ENCODE results near the gene REC8.
"Not testable (repeated sequence)": the region's sequence is repeated elsewhere in the genome, so short reads cannot be mapped to it uniquely, and the experiment has no call there.

The REC8 gene

DNA sequence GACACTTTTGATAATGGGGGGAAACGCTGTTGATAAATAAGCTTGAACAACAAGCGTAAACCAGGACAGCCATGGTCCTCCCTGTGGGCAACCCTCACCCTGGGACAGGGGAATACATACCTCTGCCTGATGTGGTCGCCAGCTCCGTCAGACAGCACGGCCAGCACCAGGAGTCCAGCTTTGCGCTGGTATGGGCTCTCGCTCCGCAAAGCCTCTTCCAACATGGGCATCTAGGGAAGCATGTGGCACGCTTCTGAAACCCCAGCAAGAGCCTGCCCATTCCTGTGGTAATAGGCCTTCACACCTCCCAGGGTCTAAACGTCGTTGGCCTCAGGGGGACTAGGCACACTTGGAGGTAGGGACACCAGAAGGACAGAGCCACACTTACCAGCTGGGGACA is 13.9 kb downstream of the REC8 start:
- DNase-seq, result no peak

DNA sequence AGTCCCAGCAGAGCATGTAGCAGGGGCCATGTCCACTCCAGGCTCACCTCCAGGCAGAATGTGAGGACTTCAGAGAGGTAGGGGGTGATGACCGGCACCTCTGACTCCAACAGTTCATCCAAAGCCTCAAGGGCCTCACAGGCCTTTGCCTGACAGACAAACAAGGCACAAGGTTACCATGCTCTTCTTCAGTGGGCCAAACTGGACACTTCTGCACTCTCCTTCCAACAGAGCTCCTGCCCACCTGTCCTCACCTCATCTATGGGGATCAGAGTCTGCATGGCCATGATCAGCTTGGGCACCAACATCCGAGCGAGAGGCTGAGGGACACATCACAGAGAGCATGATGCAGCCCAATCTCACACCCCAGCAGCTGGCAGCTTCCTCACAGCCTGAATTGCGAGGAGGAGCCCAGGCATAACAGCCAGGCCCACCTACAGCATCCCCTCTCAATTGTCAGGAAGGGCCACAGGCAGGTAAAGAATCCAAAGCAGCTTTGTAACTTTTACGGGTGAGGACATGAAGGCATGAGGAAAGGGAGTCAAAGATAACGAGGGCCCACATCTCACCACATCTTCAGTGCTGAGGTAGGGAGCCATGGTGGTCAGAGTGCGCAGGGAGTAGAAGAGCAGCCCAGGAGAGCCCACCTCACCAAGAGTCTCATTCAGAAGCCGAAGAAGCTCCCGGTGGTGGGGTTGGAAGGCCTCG is 15.1 kb downstream of the REC8 start:
- DNase-seq, result no peak

DNA sequence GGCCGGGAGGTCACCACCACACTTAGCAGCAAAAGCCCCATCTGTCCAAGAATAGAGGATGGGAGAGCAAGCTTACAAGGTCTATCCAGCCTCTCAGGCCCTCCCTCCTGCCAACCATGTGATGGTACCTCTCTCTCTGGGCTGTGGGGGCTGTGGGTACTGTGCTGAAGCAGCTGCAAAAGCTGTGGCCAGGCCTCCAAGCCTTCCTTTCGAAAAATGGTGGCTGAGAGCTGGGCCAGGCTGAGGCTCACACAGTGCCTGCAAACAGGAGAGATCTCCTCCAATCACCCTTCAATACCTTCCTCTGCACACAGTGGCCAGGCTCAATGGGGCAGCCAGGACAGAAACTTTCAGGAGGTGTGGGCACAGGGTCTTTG is 15.6 kb downstream of the REC8 start:
- DNase-seq, result no peak

DNA sequence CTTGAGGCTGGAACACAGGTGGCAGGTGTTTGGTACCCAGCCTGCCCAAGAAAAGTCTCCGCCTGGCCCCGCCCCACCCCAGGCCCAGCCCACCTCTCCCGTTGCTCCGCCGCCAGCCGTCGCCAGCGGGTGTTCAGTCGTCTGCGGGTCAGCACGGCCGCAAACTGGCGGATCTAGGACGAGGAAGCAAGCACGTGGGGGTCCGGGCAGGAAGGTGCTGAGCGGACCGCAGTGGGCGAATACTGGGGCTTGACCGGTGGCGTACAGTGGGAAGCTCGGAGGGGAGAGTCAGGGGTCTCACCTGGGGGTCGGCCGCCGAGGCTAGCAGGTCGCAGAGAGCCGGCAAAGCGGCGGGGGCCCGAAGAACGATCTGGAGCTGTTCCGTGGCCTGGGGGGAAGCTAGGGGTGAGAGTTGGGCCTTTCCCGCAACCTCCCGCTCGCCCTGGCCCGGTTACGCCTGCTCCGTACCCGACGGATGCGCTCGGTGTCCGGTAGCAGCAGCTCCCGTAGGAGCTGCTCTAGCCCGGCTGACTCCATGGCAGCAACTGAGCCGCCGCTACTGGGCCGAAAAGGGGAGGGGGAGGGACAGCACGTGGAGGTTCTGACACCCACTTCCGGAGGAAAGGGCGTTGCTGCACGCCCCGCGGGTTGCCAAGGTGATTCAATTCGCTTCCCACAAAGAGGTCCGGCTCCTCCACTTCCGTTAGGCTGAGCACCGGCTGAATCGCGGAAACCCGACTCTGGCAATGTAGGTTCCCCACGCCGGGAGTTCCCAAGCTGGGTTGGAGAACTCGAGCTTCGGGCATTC is 16.6 kb downstream of the REC8 start, which contains the start of gene IPO4:
Gene IPO4, minus strand, starts transcription at position 566 of the 808 bp plus-strand sequence. Its CDS starts 29 bp downstream, at position 537.
- DNase-seq, result peak; percentile 97

DNA sequence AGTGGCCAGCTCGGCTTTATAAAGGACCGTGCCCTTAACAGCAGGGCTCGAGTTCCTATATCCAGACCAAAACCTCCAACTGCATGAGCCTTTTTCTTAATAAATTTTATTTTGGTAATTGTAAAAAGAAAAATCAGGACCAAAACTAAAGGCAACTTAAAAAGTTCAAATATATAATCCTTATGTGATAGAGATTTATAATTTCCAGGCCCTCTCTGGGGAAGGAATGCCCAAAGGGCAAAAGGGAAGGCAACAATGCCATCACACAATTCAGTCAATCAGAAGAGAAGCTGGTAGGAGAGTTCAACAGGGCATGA is 17.1 kb downstream of the REC8 start:
- DNase-seq, result no peak

- no peak for DNase-seq
Measured at GRCh38 chr14:24189460-24189859, 17.6 kb downstream of the REC8 start.

GRCh38 chr14:24190416-24190815 is 18.5 kb downstream of the REC8 start:
- DNase-seq, result no peak

- no peak for DNase-seq
Measured at GRCh38 chr14:24192933-24193332, 21.1 kb downstream of the REC8 start.

GRCh38 chr14:24194186-24194872 is 22.4 kb downstream of the REC8 start:
- DNase-seq, result no peak

DNA sequence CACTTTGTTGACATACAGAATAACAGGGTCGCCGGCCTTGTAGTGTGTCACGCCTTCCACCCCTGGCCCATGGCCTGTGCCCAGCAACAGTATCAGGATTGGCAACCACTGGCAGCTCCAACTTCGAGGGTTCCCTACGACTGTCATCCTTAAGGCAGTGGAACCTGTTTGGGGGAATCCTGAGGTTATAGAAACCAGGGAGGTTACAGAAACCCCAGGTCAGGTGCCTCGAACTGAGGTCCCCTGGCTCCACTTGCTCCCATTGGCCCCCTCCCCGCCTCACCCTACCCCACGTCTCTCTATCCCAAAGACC is 22.9 kb downstream of the REC8 start:
- DNase-seq, result no peak

GRCh38 chr14:24195186-24196070 is 23.5 kb downstream of the REC8 start, which contains the start of gene TM9SF1:
Gene TM9SF1, minus strand, starts transcription at chr14:24195441. Its CDS starts 422 bp downstream, at chr14:24195019.
- DNase-seq, result peak; percentile 92

DNA sequence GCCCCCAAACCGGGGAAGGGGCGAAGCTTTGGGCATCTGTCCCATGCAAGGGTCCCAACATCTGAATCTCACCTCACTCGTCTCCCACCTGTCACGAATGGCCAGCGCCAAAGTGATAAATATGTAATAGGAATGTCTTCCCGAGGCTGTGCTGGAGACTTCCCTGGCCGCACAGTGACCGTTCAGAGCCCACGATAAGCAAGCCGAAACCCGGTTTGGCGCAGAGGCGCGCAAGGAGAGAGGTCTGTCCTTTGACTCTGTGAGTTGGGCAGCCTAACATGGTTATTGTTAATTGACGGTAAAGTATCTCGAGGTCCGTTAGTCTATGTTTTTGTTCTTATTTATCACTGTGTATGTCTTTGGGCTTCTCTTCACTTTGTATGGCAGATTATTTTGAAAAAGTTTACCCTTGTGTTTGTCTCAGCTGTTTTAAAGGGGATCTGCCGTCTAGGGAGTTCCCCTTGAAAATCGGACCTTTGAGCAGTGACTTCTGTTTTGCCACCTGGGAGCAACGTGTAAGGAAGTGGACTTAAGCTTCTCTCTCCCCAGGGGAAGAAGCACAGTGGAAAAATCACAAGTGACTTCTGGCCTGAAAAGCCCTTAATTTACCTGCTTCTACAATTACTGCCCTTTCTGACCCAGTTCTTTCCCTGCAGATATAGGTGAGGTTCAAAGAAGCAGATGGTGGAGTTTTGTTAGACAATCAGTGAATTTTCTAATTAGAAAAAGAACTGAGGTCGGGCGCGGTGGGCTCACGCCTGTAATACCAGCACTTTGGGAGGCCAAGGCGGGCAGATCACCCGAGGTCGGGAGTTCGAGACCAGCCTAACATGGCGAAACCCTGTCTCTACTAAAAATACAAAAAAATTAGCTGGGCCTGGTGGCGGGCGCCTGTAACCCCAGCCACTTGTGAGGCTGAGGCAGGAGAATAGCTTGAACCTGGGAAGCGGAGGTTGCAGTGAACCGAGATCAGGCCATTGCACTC is 24.5 kb downstream of the REC8 start:
- DNase-seq, result no peak

DNA sequence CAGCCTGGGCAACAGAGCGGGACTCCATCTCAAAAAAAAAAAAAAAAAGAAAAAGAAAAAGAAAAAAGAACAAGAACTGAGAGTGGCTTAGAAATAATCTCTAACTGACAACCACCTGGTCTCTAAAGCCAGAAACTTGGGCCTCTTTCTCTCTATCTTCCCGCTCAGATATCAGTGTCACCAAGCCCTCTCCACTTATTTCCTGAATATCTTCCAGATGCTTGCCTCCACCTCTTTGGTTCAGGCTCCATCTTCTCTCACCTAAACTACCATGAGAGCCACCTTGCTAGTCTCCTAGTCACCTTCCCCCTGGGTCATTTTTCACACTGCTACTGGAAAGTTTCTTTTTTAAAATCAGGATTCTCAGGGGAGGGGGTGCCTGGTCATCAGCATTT is 25.2 kb downstream of the REC8 start:
- no peak for DNase-seq

GRCh38 chr14:24198814-24199524 is 27.1 kb downstream of the REC8 start:
- no peak for DNase-seq

- DNase-seq, result not testable (repeated sequence)
Measured at GRCh38 chr14:24202538-24202937, 30.7 kb downstream of the REC8 start.

DNA sequence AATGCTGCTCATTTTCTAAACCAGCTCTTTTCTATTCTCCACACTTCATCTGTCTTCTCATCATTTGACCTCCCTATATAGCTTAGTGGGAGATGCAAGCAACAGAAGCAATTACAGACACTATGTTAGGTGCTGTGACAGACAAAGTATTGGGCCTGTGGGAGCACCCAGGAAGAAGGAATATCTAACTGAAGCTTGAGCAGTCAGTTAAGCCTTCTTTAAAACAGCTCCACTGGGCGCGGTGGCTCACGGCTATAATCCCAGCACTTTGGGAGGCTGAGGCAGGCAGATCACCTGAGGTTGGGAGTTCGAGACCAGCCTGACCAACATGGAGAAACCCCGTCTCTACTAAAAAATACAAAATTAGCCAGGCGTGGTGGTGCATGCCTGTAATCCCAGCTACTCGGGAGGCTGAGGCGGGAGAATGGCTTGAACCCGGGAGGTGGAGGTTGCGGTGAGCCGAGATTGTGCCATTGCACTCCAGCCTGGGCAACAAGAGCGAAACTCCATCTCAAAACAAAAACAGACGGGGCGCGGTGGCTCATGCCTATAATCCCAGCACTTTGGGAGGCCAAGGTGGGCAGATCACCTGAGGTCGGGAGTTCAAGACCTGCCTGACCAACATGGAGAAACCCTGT is 31.5 kb downstream of the REC8 start:
- not testable (repeated sequence) for DNase-seq

DNA sequence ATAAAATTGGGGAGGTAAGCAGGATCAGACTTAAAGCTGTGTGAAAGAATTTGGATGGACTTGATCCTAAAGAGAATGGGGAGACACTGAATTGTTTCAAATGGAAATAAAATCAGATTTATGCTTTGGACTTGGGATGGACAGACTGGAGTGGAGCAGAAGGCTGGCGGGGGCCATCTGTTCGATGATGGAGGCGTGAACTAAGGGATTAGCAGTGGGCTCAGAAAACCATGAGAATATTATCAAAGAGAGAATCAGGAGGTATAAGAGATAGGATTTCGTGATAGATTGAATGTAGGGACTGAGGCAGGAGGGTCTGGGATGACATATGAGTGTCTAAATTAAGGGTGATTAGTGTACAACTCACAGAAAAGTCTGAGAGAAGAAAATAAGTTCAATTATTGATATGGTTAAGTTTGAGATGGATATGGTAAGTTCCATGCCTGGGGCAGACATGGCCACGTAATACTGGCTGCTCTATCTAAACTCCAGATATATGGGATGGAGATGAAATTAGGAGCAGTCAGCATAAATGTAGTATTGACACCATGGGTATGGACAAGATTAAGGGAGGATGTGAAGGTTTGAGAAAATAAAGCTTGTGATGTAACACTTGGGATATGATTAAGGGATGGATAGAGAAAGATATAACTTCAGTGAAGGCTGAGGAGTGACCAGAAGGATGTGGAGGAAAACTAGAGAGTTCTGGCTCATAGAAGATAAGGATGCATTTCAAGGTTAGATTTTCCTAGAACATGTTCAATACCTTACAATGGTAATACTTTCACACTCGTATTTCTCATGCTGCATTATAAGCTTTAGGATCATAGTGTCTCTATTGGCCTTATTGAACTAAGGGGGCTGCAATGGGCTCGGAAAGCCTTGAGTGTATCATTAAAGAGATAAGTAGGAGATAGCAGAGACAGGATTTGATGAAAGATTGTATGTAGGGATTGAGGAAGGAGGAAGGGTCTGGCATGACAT is 32.6 kb downstream of the REC8 start:
- DNase-seq, result no peak

DNA sequence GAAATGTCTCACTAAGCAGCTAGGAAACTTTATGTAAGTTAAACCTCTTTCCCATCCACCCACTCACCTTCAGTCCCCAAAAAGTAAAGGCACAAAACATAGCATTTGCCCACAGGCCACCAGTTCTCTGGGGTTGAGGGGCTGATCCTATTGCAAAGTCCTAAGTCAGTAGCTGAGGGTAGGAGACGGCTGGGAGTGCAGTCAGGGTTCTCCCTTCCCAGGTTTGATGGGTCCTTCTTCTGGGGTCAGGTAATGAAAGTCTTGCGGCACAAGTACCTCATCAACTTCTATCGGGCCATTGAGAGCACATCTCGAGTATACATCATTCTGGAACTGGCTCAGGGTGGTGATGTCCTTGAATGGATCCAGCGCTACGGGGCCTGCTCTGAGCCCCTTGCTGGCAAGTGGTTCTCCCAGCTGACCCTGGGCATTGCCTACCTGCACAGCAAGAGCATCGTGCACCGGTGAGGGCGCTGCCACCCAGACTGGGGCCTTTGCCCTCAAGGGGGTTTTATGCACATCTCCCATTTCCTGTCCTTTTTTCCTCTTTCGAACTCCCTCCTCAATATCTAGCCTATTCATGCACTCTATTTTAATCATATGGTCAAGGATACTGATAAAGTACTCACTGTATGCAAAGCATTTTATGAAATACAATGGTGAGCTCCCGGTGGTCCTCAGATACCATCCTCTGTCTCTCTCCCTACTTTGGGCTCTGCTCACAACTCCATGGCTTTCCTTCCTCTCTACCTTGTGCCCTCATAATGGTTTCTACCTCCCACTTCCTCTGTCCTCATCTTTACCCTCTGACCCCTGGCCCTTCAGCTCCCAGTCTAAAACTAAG is 34.6 kb downstream of the REC8 start:
- DNase-seq, result no peak

Data from activated CD4-positive, alpha-beta T cell treated with anti-CD3 and anti-CD28 coated beads, Interleukin-2, Interleukin-6, amounts not matched to agents 100 ng/mL and 50 ng/mL, durations not matched to agents 16 hours and 8 hours (primary cell).